HEK293T (cell line): ENCODE results near the gene SMC3.

Experiments
- ARNT ChIP-seq: fragments of 450-650 bp; IDR thresholded peaks from 2 replicates; pipeline ENCODE4 v1.6.1; 2017; ENCODE audit warnings: mild to moderate bottlenecking
- FOXA1 ChIP-seq: fragments of 450-650 bp; IDR thresholded peaks from 2 replicates; pipeline ENCODE4 v1.6.1; 2016; ENCODE audit warnings: mild to moderate bottlenecking
- L3MBTL2 ChIP-seq: fragments of 450-650 bp; conservative IDR thresholded peaks from 2 replicates; pipeline ENCODE4 v1.6.1; 2016; ENCODE audit warnings: mild to moderate bottlenecking
- LEF1 ChIP-seq: fragments of 450-650 bp; IDR thresholded peaks from 2 replicates; pipeline ENCODE4 v1.6.1; 2017; ENCODE audit warnings: mild to moderate bottlenecking, borderline replicate concordance
- SP1 ChIP-seq: fragments of 450-650 bp; IDR thresholded peaks from 2 replicates; pipeline ENCODE4 v1.6.1; 2017
- TARDBP ChIP-seq: fragments of 450-650 bp; IDR thresholded peaks from 2 replicates; pipeline ENCODE4 v1.6.1; 2016
- ZNF384 ChIP-seq: fragments of 450-650 bp; IDR thresholded peaks from 2 replicates; pipeline ENCODE4 v1.6.1; 2016

DNA sequence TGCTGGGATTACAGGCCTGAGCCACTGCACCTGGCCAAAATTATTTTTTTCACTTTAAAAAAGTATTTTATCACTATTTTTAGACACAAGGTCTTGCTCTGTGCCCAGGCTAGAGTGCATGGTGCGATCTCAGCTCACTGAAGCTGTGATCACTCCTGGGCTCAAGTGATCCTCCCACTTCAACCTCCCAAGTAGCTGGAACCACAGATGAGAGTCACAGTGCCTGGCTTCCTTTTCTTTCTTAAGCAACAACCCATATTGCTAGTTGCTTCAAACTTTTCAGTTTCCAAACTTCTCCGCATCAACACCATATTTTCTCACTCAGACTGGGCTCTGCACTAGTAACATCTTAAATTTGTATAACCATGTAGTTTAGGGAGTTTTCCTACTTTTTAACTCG, 9.5 kb upstream of the SMC3 start:
- no peak for TF ChIP-seq L3MBTL2
- no peak for TF ChIP-seq ARNT
- no peak for TF ChIP-seq LEF1
- no peak for TF ChIP-seq FOXA1
- TF ChIP-seq SP1: no peak
- TF ChIP-seq TARDBP: no peak
- no peak for TF ChIP-seq ZNF384
